K562 (cell line): Measurements from ENCODE around the gene ZDHHC12. TPM values are rescaled to one million over a fixed set of nuclear protein-coding genes. Genes with fewer than 3 reads are reported as not detected.

Source experiments
- CAMTA2 ChIP-seq: fragments of 250-450 bp; sonication (Bioruptor Pico); conservative IDR thresholded peaks from 2 replicates; pipeline ENCODE4 v1.5.1; 2022
- CHD2 ChIP-seq: IDR thresholded peaks from 2 replicates; pipeline ENCODE4 v1.6.1; 2011; ENCODE audit warnings: low read depth, low read length
- FOXK2 ChIP-seq, 2 experiments: fragments of 450-650 bp; IDR thresholded peaks in 1 of 2; conservative IDR thresholded peaks in 1 of 2; 2 replicates each; pipeline ENCODE4 v1.6.1; 2016; ENCODE audit warnings: low read depth in 2 of 2, mild to moderate bottlenecking in 1 of 2
- MYC ChIP-seq, 2 experiments: fragments of 250-450 bp in 1 of 2; sonication (Bioruptor Pico) in 1 of 2; IDR thresholded peaks; 2 replicates each; pipeline versions ENCODE4 v1.5.1 to v1.6.1; 2012 to 2021; ENCODE audit warnings: low read depth in 2 of 2, borderline replicate concordance in 1 of 2, improper control_type of control experiment in 1 of 2, low read length in 1 of 2, mild to moderate bottlenecking in 1 of 2, moderate library complexity in 1 of 2
- PRMT5 ChIP-seq: sonication (generic); formaldehyde crosslinking; IDR thresholded peaks from 2 replicates; pipeline ENCODE4 v1.5.0; 2020; ENCODE audit warnings: missing genetic modification reagents
- TAF15 ChIP-seq: fragments of 200-400 bp; formaldehyde crosslinking; IDR thresholded peaks from 2 replicates; pipeline ENCODE4 v1.6.1; 2017; ENCODE audit warnings: mild to moderate bottlenecking, low read depth, low read length, moderate library complexity
- ZNF124 ChIP-seq: sonication (generic); formaldehyde crosslinking; IDR thresholded peaks from 2 replicates; pipeline ENCODE4 v1.8.1; 2022; ENCODE audit warnings: missing genetic modification reagents
- polyA plus RNA-seq, 8 experiments: library from polyadenylated mRNA; depleted of rRNA in 4 of 8; stranded (reverse) in 5 of 8; unstranded in 3 of 8; fragments of >200 nt; fragmentation: Nextera tagmentation in 2 of 8; fragmentation: Illumina TruSeq in 1 of 8; extraction: Ambion mirVana in 2 of 8; extraction: Trizol in 1 of 8; gene quantifications; 2 replicates each; pipeline versions ENCODE4 v1.2.1 to v1.2.3, GENCODE V29; 2011 to 2014; ENCODE audit warnings: inconsistent platforms in 1 of 8, missing spikeins in 1 of 8
- total RNA-seq, 7 experiments: library from RNA; depleted of rRNA in 6 of 7; stranded (reverse); fragments of >200 nt in 6 of 7; fragmentation: Illumina TruSeq in 2 of 7; extraction: Trizol in 2 of 7; gene quantifications; 2 replicates each; pipeline versions ENCODE4 v1.2.1 to v1.2.3, GENCODE V29; 2011 to 2021; ENCODE audit warnings: low replicate concordance in 1 of 7
- TF ChIP-seq, protein P1 (sequence below): sonication (generic); formaldehyde crosslinking; IDR thresholded peaks from 2 replicates; pipeline ENCODE4 v1.4.0; 2020; ENCODE audit warnings: mild to moderate bottlenecking, missing genetic modification reagents
- TF ChIP-seq, protein P2 (sequence below): fragments of 250-450 bp; sonication (Bioruptor Pico); IDR thresholded peaks from 2 replicates; pipeline ENCODE4 v1.4.0; 2020

Gene ZDHHC12
- total and polyA plus RNA-seq, 9 of the 15 experiments (the other 6 are each of a cell fraction or from before 2014, with no cell fraction given): 0.21 to 38.0 (median 13.8) TPM

DNA sequence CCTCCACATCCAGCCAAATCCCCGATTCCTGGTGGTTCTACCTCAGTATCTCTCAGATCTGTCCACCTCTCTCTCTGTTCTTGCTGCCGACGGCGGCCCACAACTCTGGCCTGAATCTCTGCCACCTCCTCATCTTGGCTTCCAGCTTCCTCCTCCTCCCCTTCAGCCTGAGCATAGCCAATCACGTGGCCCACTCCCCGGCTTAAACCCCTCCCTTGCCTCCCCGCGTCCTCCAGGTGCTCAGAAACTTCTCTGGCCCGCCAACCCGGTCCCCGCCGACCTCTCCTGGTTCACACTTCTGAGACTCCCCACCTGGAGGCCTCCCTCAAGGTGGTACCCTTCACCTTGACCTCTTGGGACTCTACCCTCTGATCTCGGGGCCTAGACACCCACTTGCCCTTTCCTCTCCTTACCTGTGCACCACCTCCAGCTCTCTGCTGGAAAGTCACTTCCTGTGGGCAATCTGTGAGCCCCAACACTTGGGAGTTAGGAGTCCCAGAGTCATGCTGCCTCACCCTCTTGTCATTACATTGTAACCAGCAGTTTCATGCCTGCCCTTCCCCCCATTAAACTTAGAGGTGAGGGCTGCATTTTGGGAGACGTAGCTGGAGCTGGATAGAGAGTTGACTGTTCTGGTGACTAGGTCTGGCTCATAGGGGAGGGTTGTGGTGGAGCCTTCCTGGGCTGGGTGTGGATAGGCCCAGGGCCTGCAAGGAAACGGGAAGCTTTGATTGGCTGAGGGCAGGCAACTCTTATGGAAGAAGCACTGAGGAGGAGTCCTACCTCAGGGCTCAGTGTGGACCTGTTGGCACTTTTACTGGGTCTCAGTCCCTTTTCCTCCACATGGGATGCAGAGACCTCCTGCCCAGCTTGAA lies 39.4 kb downstream of the ZDHHC12 start (continued):
- TF ChIP-seq, protein P1, sequence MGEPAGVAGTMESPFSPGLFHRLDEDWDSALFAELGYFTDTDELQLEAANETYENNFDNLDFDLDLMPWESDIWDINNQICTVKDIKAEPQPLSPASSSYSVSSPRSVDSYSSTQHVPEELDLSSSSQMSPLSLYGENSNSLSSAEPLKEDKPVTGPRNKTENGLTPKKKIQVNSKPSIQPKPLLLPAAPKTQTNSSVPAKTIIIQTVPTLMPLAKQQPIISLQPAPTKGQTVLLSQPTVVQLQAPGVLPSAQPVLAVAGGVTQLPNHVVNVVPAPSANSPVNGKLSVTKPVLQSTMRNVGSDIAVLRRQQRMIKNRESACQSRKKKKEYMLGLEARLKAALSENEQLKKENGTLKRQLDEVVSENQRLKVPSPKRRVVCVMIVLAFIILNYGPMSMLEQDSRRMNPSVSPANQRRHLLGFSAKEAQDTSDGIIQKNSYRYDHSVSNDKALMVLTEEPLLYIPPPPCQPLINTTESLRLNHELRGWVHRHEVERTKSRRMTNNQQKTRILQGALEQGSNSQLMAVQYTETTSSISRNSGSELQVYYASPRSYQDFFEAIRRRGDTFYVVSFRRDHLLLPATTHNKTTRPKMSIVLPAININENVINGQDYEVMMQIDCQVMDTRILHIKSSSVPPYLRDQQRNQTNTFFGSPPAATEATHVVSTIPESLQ: no peak
- TF ChIP-seq PRMT5 (CRISPR knock-in tag): no peak
- TF ChIP-seq CAMTA2 (CRISPR knock-in tag): no peak
- no peak for TF ChIP-seq MYC (IDR thresholded peaks at IDR 0.05; ENCODE audit: low read depth, low read length)
- TF ChIP-seq MYC (CRISPR knock-in tag; IDR thresholded peaks at IDR 0.05; ENCODE audit: borderline replicate concordance, low read depth): no peak
- no peak for TF ChIP-seq TAF15
- 0 out of 2 replicates have a peak, but pooled peaks have one; percentile 28 for TF ChIP-seq CHD2
- no peak for TF ChIP-seq FOXK2 (conservative IDR thresholded peaks at IDR 0.05 in 1 of 2, IDR thresholded peaks at IDR 0.05 in 1 of 2; ENCODE audit: low read depth in 2 of 2)
- no peak for TF ChIP-seq ZNF124 (CRISPR knock-in tag)
- TF ChIP-seq, protein P2, sequence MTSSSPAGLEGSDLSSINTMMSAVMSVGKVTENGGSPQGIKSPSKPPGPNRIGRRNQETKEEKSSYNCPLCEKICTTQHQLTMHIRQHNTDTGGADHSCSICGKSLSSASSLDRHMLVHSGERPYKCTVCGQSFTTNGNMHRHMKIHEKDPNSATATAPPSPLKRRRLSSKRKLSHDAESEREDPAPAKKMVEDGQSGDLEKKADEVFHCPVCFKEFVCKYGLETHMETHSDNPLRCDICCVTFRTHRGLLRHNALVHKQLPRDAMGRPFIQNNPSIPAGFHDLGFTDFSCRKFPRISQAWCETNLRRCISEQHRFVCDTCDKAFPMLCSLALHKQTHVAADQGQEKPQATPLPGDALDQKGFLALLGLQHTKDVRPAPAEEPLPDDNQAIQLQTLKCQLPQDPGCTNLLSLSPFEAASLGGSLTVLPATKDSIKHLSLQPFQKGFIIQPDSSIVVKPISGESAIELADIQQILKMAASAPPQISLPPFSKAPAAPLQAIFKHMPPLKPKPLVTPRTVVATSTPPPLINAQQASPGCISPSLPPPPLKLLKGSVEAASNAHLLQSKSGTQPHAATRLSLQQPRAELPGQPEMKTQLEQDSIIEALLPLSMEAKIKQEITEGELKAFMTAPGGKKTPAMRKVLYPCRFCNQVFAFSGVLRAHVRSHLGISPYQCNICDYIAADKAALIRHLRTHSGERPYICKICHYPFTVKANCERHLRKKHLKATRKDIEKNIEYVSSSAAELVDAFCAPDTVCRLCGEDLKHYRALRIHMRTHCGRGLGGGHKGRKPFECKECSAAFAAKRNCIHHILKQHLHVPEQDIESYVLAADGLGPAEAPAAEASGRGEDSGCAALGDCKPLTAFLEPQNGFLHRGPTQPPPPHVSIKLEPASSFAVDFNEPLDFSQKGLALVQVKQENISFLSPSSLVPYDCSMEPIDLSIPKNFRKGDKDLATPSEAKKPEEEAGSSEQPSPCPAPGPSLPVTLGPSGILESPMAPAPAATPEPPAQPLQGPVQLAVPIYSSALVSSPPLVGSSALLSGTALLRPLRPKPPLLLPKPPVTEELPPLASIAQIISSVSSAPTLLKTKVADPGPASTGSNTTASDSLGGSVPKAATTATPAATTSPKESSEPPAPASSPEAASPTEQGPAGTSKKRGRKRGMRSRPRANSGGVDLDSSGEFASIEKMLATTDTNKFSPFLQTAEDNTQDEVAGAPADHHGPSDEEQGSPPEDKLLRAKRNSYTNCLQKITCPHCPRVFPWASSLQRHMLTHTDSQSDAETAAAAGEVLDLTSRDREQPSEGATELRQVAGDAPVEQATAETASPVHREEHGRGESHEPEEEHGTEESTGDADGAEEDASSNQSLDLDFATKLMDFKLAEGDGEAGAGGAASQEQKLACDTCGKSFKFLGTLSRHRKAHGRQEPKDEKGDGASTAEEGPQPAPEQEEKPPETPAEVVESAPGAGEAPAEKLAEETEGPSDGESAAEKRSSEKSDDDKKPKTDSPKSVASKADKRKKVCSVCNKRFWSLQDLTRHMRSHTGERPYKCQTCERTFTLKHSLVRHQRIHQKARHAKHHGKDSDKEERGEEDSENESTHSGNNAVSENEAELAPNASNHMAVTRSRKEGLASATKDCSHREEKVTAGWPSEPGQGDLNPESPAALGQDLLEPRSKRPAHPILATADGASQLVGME: no peak
